Middle frontal gyrus (tissue), 1 donor: ENCODE measurements around the gene LAMTOR5.

Experiments
- DNase-seq: peaks from one replicate; pipeline ENCODE4 v3.0.0-alpha.2; 2015; ENCODE audit warnings: low spot score; ENCODE audit errors: extremely low spot score

Gene LAMTOR5

GRCh38 chr1:110390692-110391245 lies 16.7 kb downstream of the LAMTOR5 start, which contains the start of gene SLC16A4:
TSS of gene SLC16A4 (minus strand) at chr1:110391026. CDS start at chr1:110389323, 1,703 bp downstream.
- no peak for DNase-seq

GRCh38 chr1:110390096-110390495 lies 17.4 kb downstream of the LAMTOR5 start:
- no peak for DNase-seq

- no peak for DNase-seq
These were observed 20.3 kb downstream of the LAMTOR5 start for GRCh38 chr1:110387048-110387754.

- DNase-seq, result no peak
These were observed 22.1 kb downstream of the LAMTOR5 start for GRCh38 chr1:110385369-110385768.

- no peak for DNase-seq
These were observed 22.7 kb downstream of the LAMTOR5 start for GRCh38 chr1:110384581-110385321.

GRCh38 chr1:110383251-110383990 lies 24.1 kb downstream of the LAMTOR5 start:
- no peak for DNase-seq

GRCh38 chr1:110380672-110381283 lies 26.7 kb downstream of the LAMTOR5 start:
- DNase-seq, result no peak

- DNase-seq, result no peak
These were observed 32.0 kb downstream of the LAMTOR5 start for GRCh38 chr1:110375490-110375889.

- DNase-seq, result no peak
These were observed 36.7 kb downstream of the LAMTOR5 start for GRCh38 chr1:110370827-110371226.

- no peak for DNase-seq
These were observed 43.3 kb downstream of the LAMTOR5 start for GRCh38 chr1:110364221-110364620.

- DNase-seq, result no peak
These were observed 45.6 kb downstream of the LAMTOR5 start for GRCh38 chr1:110361856-110362255.

GRCh38 chr1:110360431-110360830 lies 47.1 kb downstream of the LAMTOR5 start:
- DNase-seq, result no peak

- DNase-seq, result no peak
These were observed 51.1 kb downstream of the LAMTOR5 start for GRCh38 chr1:110356379-110356778.

- DNase-seq, result no peak
These were observed 52.2 kb downstream of the LAMTOR5 start for GRCh38 chr1:110355321-110355720.
